Muscle of back (tissue), 11 donors: ENCODE results near the gene RXRG. TPM values are rescaled to one million over a fixed set of nuclear protein-coding genes. Genes with fewer than 3 reads are reported as not detected.

Experiments
- DNase-seq, 3 donors: peaks; one replicate each; pipeline versions ENCODE4 v3.0.0 to v3.0.0-alpha.2; 2013
- polyA plus RNA-seq, 10 donors: library from polyadenylated mRNA; unstranded; fragments of 120-200 nt; gene quantifications; one replicate each; pipeline ENCODE4 v1.2.1, GENCODE V29; 2013; ENCODE audit not compliant: insufficient read length in 10 of 10

The RXRG gene
- polyA plus RNA-seq, 10 donors = 38.1 to 69.0 (median 48.7) TPM

DNA sequence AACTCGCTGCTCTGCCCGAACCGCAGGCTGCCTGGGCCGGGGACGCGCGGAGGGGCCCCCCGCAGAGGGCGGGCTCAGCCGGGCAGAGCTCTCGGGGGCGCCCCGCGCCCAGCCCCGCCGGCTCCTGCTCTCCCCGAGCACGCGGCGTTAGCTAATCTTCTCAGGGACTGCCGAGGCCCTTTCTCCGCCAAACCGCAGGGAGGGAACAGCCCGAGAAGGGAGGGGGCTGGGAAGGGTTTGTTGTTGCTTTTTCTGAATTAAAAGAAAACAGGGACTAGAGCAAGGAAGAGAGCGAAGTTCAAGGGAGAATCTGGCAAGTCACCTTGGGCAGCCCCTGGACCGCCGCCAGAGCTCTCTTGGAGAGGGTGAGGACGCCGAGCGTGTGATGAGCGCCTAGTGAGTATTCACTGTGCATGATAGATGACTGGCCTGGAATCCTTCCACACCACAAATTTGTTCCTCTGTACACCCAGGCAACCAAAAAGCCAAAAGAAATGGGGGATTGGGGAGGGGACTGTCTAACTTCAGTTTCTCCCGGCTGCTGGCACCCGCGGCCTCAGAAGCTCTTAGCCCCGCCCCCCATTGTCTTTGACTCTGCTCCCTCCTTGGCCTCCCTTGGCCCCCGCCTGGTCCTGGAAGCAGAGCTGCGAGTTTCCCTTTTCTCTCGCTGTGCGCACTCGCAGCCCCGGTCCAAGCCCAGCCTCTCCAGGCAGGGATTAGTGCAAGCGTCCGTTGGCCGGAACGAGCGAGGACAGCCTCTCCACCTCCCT is 68.7 kb downstream of the RXRG start:
- peak; percentile 96 to 99 (median 96) for DNase-seq

DNA sequence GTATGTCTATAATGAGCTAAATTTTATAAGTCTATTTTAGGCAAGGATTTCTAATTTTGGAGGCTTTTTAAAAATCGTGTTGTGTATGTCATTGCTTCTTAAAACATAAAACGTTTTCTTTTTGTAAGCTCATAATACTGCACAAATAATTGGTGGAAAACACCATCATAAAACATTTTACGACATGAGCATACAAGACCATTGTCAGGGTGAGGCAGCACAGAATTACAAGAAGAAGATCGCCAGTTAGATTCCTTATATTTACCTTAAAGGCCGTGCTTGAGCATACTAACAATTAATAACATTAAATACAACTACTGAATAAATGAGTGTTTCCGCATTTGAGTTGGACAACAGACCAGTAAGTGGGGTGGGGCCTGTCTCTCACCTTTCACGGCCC is 69.3 kb downstream of the RXRG start:
- DNase-seq = no peak

DNA sequence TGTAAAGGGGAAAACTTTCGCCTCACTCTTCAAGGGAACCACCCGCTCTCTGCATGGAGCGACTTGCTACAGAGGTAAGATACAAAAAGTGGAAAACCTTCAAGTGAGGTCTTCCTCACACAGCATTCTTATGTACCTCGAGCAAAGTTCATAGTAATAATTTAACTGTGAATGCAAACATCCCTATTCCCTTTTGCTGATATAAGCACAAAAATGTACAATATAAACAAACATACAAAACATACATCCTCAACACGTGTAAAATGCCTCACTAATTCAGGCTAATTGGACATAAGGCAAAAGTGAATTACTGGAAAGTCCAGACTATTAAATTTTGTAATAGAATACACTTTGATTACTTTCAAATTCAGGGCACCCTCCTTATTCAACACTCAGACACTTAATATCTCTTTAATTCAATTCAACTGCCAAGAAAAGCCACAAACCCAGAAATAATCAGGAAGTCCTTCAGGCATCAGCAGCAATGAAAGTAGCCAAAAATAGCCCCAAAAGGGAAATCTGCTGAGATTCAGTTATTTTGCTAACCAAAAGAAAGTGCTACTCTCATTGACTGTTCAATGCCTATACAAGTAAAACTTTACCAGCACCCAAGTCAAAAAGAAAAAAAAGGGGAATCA is 73.2 kb downstream of the RXRG start:
- peak in 1 of 3 donors; percentile 34 for DNase-seq

DNA sequence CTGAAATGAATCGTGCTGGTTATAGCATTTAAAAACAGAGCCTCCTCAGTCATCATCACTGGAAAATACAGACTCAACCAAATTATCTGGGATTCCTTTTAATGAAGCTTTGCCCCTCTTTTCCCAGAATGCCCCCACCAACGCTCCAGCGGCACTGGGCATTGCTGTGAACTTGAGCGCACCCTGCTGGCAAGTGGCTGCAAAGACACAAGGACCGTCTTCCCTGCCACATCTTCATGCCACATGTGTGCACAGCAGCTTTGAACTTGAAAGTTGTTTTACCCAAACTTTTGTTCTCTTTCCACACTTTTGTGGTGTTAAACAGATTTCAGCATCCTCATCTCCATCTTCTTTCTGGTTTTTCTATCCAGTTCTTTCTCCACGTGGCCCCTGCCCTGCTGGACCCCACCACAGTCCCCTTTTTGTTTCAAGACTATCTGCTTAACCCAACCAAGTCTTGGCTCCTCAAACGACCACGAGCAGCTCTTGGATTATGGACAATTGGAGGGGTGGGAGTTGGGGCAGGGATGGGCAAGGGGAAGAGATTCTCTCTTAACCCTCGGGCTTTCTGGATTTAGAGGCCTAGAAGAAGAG is 75.6 kb downstream of the RXRG start:
- peak in 1 of 3 donors; percentile 70 for DNase-seq

DNA sequence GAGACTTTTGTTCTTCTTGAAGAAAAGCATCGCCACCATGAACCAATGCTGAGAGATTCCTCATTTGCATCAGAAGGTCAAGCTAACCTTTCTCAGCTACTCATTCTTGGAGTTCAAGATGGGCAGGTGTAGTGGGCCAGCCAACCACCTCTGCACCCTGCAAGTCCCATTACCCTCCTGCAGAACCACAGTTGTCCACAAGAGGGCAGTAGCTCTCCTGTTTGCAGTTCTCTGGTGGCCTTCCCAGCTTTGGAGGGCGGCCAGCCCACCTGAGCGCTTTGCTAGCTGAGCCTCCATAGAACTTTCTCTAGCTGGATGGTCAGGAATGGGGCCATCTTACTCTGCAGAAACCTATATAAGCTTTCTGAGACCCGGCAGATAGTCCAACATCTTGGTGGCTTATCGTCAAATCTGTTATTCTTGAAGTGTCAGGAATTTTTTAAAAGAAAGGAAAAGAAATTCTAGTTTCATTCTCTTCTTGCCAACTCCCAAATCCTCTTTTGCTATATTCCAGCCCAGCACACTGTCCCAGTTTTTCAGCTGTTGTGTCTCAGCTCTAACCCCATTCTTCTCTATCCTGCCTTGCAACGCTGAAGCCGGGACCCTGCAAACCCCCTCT is 77.4 kb downstream of the RXRG start:
- DNase-seq = peak; percentile 56 to 84 (median 82)

DNA sequence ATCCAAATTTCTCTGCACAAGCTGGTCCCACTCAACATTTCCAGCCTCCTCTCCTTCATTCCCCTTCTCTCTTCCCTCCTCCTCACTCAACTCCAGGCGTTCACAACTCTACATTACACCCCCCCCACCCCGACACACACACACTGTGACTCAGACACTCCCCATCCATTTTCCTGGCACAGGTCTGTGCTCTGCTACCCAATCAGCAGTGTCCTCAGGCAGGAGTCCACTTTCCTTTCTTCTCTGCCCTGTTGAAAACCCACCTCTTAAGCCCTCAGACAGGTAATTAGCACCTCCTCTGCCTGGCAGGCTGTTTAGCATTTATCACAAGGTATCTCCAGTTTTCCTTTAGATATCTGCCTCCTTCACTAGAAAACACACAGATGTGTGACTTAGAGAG is 79.6 kb downstream of the RXRG start:
- DNase-seq = no peak

DNA sequence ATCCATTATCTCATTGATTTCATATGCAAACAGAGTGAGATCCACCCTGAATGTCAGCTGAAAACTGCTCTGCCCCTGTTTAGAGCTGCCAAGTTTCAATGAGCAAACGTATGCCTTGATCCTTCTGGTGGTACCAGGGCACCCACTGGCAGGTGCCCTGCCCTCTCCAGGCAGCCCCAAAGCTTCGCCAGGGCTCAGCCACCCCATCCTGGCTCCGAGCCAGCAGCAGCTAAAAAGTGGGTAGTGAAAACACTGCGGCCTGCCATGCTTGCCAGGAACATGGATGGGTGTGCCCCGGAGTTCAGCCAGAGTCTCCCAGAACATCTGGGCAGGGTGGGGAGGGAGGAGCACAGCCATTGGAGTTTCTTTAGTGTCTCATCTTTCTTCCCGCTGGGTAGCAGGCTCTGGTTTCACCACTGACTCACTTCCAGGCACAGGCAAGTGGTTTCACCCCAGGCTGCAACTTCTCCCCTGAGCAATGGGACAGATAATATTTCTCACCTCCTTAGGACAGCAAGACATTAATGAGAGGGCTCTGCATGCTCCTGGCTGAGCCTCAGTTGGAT is 80.3 kb downstream of the RXRG start:
- DNase-seq = peak in 1 of 3 donors; percentile 81

DNA sequence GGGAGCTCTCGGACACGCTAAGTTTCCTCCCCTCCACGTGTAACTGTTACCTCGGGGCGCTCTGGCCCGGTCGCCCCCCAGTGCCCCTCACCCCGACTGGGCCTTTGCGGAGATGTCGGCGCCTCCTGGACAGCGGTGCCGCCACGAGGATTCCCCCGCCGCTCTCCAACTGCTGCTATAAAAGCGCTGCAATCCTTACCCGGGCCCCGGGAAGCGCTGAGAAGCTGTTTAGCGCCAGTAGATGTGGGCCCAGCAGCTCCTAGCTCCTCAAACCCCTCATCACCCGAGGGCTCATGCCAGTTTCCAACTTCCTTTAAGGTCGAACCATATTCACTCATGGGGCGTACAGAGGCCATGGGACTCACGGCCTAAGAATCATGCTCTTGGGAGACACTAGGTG is 88.0 kb downstream of the RXRG start:
- peak in 1 of 3 donors; percentile 53 for DNase-seq

DNA sequence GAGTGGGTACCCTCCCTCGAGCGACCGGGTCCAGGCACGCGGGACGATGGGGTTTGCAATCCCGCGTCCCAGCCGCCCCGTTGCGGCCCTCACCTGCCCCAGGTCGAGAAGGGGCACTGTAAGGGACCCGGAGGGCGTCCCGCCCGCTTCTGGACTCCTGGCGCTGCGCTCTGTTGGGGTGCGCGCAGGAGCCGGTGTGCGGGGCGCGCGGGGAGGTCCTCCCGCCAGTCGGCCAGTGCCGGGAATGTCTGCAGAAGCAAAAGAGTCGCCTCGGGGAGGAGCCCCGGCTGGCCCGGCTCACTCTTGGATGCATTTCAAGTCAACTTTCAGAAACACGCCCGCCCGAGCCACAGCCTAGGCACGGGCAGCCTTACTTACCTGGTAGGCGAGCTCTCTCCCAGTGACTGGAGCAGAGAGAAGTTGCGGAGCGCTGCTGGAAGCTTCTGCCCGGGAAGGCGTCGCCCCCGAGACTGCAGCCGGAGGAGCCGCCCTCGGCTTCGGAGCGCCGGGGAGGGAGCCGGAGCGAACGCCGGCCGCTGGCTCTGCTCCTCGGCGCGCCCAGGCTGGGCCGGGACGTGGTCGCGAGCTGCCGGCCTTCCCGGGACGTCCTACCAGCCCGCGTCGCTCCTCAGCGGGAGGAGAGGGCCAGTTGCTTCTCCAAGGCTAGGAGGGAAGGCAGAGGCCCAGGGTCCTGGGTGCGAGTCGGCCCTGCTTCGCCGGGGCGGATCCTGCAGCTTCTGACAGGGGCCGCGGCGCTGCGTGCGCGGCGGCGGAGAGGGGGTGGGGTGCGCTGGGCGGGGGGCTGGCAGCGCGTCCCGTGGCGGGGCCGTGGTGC is 88.7 kb downstream of the RXRG start, which contains the start of gene LMX1A:
Gene LMX1A, minus strand, starts transcription at position 739 of the 835 bp plus-strand sequence. CDS start 1,156 bp downstream, outside the sequence.
- peak in 2 of 3 donors; percentile 61 to 87 for DNase-seq

DNA sequence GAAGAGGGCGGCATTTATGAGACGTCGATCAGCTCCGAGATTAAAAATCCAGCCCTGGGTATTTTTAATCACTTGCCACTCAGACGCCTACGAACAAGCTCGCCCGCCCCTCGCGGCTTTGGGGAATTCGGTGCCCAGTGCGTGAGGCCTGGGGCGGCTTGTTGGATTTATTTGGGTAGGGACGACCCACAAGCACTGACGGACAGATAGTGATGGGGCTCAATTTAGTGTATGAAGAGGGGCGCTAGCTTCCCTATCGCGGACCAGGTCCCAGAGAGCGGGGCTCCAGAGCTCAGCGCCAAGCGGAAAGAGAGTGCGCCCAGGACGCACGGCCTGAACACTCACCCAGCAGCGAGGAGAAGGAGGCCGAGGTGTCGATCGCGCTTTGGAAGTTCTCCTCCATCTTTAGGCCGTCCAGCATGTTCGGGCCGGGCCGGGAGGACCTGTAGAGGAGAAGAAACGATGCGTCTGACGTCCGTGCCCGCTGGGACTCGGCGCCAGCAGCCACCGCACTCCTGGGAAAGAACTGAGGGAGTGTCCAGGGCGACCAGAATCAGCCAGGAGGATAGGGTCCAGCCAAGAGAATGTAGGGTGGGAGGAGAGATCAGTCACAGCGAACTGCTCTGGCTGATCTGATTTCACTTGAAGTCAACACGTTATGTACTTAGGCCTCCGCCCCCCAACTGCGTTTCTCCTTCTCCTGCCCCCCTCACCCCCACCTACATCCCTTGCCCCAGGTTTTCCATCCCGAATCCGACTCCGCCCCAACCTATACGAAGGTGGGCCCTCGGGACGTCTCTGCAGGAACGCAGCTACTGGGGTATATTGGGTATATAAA is 89.6 kb downstream of the RXRG start:
- DNase-seq = peak in 1 of 3 donors; percentile 45

DNA sequence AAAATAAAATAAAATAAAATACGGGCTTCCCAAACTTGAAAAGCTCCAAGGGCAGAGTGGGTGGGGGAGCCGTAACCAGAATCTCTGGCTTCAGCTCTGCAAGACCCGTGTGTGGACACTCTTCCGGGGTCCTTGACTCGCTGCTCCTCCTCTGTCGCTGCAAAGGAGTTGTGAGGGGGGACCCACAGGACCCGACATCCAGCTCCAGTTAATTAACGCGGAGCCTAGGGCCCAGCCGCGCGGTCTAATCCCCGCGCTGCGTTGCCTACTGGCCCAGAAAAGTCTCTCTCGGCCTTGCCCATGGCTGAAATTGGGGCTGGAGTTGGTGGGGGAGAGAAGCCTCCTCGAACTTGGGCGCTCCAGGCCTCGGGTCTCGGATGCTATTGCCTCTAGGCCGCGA is 90.2 kb downstream of the RXRG start:
- no peak for DNase-seq

DNA sequence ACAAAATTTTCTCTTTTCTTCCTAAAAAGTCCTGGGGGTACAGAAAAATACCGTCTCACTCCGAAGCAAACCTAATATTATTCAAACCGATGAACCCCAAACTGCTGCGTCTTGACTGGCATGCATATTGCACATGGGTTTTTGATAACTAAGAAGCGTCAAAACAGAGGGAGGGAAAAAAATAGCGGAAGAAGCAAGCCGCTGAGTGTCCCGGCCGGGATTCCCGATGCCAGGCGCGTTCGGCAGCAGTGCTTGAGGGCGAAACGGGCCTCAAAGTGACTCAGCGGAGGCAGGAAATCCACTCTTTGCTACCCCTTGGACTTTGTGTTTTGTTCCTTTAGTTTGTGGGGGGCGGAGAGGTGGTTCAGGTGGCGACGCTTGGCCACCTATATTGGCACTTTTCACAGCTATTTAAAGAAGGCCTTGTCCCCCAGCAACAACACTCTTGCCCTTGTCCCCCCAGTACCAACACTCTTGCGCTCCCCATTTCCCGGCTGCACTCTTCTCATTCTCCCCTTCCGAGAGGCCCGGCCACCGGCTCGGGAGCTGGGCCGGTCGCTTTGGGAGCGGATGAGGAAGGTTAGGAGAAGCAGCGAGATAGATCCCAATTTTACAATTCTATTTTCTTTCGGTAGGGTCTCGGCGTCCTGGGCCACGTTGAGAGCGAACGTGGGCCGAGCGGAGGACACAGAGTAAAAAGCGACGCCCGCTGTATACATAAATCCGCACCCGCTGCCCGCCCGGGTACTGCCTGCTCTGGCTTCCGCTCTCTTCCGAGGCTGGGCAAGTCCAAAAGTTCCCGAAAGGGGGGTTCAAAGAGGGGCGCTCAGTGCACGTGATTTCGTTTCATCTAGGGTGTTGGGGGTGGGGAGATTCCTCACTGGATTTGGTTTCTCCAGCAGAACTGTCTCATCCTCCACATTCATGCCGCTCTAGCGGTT is 90.9 kb downstream of the RXRG start:
- peak in 1 of 3 donors; percentile 39 for DNase-seq

DNA sequence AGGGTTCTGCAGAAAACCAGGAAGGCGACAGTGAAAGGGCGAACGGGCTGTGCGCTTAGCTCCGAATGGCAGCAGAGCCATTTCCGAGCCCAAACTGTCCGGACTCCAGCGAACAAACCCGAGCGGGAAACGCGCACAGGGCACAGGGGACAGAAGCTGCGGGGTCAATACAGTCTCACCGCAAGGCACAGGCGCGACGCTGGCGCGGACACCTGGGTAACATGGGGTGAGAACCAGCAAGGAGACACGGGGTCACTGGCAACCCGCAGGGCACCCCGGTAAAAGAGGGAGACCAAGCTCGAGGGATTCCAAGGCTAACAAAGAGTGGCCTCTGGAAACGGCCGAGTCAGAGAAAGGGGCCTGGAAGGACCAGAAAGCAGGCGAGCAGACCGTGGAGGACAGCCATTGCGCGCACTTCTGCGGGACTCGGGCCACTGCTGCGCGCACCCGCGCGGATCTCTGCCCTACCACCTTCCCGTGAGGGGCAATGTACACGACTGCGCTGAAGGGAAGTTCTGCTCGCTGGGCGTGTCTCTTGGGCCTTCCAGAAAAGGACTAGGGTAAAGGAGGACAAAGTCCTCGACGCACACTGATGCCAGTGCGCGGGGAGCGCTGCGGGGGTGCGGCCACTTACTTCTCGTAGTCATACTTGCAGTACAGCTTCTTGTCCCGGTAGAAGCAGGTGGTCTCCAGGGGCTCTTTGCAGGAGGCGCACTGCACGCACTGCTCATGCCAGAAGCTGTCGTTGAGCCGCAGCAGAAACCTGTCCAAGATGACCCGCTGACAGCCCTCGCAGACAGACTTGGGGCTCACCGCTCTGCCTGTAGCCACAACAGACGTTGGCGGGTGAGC is 92.3 kb downstream of the RXRG start:
- DNase-seq = peak in 1 of 3 donors; percentile 40

DNA sequence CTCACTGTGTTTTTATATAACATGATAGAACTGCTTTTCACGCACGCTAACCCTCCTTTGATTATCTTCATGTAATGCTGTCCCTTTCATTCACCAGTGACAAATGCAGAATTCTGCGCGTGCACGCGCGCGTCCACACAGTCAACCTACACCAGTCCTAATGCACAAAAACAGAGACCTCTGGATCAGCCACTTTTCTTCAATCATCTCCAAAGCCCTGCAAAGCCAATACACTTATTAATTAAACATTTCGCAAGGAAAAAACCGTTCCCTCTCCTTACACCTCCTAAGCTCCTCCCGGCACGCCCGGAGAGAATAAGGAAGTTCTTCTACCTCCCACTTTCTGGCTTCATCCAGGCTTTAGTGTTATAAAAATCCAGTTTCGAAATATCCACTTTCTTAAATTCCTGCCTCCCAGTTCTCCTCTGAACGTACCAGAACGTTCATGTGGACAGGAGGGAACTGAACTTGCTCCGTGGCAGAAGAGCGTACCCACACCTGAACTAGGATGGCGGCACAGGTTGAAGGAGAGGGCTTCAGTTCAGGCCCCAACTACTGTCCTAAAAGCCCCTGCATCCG is 93.0 kb downstream of the RXRG start:
- DNase-seq = peak in 1 of 3 donors; percentile 36
